Middle frontal gyrus (tissue), 1 donor: Measurements from ENCODE around the gene RIOK3.
"Not testable (repeated sequence)": the region's sequence is repeated elsewhere in the genome, so short reads cannot be mapped to it uniquely, and the experiment has no call there.

ENCODE experiments used
- DNase-seq: peaks from one replicate; pipeline ENCODE4 v3.0.0-alpha.2; 2015; ENCODE audit warnings: low spot score; ENCODE audit errors: extremely low spot score

The RIOK3 gene

GRCh38 chr18:23452728-23453679 lies at the start of gene RIOK3:
Gene RIOK3, plus strand, starts transcription at chr18:23453287. Its CDS starts 153 bp downstream, at chr18:23453440.
- DNase-seq, result peak; percentile 98

DNA sequence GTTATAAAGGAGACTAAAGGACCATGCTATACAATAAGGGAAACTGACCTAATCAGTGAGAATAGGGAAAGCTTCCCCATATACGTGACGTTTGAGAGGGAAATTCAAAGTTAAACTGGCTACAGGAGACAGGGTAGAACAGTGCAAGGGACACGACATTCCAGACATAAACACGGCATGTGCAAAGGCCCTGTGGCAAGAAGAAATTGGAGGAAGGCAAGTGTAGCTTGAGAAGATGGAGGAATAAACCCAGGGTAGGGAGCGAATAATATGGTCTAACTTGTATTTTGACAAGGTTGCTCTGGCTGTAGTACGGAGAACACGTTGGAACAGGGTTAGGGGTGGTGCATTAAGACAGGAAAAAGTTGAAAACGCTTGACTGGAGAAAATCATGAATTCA lies 49.8 kb upstream of the RIOK3 start:
- no peak for DNase-seq

DNA sequence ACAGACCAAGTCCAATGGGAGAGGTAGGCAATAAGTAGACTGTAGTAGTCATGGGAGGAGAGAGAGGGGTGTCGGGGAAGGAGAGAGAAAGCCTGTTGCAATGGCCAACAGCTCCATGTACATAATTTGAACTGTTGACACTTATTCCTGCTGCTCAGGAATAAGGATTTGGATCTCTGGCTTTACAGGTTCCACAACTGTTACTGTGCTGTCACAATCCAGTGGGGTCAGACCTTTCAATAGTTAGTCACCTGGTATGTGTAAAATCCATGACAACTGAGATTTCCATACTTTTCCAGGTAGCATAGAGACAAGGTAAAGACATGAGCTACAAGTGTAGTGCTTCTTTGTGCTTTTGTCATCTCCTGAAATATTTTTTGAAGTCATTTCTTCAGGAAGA lies 47.5 kb upstream of the RIOK3 start:
- DNase-seq, result no peak

DNA sequence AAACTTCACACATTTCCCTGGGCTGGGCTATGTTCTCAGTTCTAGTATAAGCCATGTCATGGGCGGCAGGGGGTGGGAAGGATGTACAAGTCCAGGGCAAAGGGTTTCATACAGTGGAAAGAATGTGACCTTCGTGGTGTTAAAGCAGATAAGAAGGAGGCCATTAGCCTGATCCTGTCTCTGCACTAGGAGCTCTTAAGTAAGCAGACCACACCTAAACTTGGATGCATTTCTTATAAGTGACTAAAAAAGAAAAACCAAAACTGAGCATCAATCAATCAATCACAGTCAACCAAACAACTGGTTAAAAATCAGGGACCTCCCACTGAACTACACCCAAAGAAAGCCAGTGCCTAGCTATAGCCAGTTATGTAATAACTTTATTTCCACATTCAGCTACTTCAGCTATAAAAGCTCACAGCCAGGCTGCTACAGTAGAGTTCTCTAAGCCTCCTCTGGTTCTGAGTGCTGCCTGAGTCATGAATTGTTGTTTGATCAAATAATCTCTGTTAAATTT lies 46.8 kb upstream of the RIOK3 start:
- DNase-seq, result no peak

DNA sequence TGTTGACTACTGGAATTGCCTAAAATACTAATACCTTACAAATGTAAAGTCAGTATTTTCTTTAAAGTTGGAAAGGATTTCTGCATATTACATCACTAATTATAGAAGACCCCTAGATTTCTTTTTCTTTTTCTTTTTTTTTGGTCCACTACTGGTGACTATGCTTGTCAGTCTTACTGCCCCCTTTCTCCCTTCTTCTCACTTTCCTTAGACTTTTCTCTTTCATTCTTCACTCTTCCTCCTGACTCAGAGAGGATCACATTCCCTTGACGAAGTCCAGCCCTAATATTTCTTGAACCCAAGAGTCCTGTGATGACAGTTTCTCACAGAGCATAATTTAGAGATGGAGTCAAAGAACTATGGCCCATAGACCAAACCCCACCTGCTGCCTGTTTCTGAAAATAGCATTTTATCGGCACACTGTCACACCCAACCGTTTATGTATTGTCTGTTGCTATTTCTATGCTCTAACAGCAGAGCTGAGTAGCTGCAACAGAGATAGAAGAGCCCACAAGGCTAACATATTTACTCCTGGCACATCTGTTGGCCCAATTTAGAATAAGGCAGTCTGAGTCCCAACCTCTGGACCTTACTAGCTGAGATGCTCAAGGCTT lies 40.6 kb upstream of the RIOK3 start:
- DNase-seq, result no peak

DNA sequence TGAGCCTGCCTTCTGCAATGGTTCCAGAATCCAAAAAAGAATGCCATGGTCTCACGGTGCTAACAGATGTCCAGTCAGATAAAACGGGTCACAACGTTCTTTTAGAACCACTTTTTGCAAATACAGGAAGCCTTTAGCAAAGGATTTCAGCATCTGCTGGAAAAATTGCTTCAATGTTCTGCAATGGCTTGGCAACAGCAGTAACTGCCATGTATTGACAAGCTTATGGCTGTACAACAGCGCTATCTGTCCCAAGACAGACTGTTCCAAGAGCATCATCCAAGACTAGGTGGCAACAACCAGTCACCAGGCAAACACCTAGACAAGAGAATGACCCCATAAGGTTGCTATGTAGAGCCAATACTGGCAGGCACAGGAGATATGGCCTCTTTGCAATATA lies 37.6 kb upstream of the RIOK3 start:
- no peak for DNase-seq

DNA sequence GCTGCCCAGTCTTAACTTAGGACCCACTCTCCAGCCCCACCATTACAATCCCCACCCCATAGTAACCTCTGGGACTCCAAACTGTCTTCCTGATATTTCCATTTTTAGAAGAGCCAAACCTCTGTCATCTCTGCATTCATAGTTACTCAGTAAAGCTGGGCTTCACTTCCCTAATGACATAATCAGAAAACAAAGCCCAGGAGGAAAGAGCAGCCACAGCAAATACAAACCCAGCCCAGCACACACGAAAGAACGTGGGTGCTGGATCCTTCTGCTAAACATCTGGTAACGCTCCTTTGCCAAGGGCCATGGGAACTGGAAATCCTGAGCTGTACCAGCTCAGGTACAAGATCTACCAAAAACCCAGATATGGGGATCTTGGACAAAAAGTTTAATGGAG lies 36.8 kb upstream of the RIOK3 start:
- no peak for DNase-seq

DNA sequence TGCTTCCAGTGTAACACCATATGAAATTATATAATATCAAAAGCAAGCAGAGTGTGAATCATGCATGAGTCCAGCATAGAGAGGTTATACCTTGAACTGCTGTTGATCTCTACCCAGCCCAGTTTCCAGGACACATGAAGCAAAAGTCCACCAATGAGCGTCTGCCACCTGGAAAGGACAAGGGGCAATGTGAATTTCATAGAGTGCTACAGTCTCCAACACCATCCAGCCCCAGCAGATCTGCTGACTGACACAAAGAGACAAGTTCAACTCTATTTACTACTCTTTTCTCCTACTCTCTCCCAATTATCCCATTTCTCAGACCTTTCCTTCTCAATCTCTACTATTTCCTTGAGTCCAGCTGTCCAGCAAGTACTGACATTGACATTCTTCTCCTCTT lies 31.8 kb upstream of the RIOK3 start:
- no peak for DNase-seq

DNA sequence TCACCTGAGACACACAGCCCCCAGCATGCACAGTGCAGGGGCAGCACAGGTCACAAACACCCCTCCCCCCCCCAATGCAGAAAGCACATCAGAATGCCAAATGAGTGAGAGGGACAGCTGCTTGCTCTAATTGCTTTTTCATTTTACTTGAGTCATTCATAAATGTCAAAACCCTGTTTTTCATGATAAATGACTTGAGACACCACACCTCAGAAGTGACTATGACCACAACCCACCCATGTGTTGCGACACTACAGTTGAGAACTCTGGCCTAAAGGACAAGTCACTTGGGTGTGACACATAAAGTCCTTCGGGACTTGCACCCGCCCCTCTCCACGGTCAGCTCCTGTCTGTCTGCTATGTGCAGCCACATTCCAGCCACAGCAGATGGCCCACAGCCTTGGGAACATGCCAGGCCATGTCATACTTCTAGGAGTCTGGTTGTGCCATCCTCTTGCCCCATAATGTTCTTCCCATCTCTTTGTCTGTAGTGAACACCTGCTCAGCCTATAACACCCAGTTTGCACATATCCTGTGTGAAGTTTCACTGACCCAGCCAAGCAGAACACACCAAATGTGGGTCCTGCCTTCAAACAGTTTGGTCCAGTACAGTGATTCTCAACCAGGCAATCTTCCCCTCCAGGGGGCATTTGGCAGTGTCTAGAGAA lies 30.2 kb upstream of the RIOK3 start:
- no peak for DNase-seq

DNA sequence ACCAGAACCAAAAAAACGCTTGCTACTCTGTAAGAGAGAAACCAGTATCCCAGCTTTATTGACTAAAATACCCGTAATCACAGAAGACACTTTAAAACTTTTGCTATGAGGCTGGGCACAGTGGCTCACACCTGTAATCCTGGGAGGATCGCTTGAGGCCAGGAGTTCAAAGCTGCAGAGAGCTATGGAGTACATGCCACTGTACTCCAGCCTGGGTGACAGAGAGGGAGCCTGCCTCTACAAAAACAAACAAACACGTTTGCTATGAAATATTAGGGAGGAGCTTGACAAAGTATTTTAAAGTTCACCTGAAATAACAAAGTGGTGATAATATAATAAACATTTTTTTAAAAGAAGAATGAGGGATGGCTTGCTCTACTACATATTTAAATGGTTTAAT lies 28.5 kb upstream of the RIOK3 start:
- no peak for DNase-seq

DNA sequence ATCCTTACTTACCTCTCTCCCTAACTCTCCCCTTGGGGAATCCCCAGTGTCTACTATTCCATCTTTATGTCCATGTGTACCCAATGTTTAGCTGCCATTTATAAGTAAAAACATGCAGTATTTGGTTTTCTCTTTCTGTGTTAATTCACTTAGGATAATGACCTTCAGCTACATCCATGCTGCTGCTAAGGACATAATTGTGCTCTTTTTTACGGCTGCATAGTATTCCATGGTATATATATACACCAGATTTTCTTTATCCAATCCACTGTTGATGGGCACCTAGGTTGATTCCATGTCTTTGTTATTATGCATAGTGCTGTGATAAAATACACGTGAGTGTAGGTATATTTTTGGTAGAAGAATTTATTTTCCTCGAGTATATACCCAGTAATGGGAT lies 24.3 kb upstream of the RIOK3 start:
- no peak for DNase-seq

- not testable (repeated sequence) for DNase-seq
Measured at GRCh38 chr18:23429538-23429937, 23.5 kb upstream of the RIOK3 start.

- DNase-seq, result no peak
Measured at GRCh38 chr18:23433360-23433759, 19.7 kb upstream of the RIOK3 start.

DNA sequence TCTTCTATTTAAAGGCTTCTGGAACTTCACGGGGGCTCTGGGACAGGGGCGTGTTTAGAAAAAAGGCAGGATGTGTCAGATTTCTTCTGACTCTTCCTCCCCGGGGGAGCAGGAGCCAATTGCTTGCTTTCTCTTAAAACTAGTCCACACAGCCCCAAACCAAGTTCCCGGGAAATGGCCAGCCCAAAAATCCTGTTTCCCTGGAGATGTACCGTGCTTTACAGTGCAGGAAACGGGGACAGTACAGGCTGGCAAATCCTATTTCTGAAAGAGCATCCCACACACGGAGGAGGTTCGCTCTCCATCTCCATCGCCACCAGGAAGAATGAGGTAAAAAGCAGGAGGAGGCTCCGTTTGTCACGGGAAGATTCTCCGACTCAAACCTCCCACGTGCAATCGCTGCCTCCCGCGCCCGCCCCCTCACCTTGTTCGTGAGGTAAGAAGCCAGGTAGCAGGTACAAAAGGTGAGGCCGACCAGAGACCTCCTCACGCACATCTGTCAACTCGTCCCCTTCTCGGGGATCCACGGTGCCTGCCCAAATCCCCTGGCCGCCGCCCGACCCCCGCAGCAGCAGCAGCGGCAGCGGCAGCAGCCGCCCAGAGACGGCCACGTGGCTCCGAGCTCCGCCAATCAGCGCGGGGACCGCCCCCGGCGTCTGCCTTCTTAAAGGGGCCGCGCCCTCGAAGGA lies 15.6 kb upstream of the RIOK3 start:
- DNase-seq, result peak; percentile 66

DNA sequence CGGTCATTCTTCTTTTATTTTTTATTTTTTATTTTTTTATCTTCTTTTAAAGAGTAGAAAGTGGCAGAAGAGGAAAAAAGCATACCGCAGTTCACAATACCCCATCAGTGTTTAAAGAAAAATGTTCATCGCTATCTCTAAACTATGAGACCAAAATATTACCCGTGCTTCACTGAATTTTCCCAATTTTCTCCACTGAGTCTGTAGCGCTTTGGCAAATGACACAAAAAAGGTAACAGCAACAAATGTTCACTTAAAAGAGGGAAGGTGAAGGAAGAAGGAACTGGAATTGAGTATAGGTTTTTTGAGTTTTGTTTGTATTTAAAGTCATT lies 15.1 kb upstream of the RIOK3 start:
- no peak for DNase-seq

GRCh38 chr18:23438608-23439366 lies 14.3 kb upstream of the RIOK3 start:
- no peak for DNase-seq

GRCh38 chr18:23440131-23440530 lies 13.0 kb upstream of the RIOK3 start:
- DNase-seq, result no peak

DNA sequence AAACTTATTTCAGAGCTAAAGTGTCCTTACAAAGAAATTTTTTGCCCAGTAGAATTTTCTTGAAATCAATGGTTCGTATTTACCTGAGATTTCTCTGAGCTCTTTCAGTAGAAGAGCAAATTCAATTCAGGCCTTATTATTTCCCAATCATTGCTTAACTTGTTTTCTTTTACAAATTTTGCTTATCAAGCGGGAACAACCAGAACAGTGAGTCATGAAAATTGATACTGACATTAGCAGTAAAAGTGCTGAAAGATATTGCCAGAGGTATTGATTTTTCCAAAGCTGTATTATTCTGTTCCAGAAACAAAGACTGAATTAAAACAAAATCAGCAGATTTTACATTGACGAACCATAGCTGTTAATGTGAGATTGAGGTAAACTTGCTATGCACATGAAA lies 10.1 kb upstream of the RIOK3 start:
- DNase-seq, result no peak

DNA sequence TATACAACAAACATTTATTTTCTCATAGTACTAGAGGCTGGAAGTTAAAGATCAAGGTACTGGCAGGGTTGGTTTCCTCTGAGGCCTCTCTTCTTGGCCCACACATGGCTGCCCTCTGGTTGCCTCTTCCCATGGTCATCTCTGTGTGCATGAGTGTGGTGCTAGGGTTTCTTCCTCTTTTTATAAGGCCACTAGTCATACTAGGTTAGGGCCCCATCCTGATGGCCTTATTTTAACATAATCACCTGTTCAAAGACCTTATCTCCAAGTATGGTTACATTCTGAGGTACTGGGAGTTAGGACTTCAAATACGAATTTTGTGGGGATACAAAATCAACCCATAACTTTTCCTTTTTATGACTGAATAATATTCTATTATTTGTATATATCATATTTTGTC lies 4.8 kb upstream of the RIOK3 start:
- DNase-seq, result no peak

DNA sequence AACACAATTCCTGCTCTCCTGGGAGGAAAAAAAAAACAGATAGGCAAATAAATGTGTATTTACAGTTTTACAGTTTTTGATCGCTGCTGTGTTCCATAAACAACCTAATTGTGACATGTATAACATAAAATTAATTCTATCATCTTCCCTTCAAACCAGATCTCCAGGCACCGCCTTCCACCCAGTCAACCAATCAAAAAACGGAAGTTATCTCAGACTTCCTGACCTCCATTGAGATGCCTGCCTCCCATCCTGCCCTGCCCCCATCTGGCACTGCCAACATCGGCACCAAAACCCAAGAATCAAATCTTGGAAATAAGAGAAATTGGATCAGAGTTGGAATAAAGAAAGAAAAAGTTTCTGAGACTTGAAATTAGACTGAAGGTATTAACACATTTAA lies 3.1 kb upstream of the RIOK3 start:
- DNase-seq, result no peak

- DNase-seq, result no peak
Measured at GRCh38 chr18:23451011-23451410, 2.1 kb upstream of the RIOK3 start.
